NB4 (cell line): Measurements from ENCODE around the gene DRC3.

ENCODE experiments used
- POLR2A ChIP-seq: IDR thresholded peaks from 2 replicates; pipeline ENCODE4 v1.6.1; 2011; ENCODE audit warnings: mild to moderate bottlenecking; ENCODE audit not compliant: insufficient read length; ENCODE audit errors: extremely low read depth
- TF ChIP-seq, protein P1 (sequence below): IDR thresholded peaks from one replicate; pipeline ENCODE4 v1.5.1; 2012; ENCODE audit warnings: low read depth, low read length

DNA sequence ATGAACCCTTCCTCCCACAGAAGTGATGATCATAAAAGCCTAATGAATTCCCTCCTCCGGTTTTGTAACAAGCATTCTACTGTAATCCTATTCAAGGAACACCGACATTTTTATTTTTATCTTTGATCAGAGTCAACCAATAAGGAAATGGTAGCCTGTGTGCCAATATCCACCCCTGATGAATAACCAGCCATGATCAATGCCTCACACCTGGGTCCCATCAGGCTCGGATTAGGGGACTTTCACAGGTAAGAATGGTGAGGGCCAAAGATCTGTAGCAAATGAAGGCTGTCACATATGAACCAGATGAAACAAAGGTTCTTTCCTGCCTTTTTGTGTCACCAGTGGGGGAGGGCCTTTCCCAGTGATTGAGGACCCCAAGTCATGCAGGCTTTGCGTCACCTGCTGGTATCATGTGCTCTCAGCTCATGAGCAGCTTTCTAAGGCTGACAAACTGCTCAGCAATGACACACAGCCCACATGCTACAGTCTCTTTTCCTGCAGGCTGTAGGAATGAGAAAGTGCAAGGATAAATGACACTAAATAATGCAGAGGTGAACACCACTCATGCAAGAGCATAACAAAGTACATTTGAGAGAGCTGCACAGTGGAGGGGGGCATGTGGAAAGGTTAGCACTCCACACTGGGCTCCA lies 35.3 kb upstream of the DRC3 start:
- TF ChIP-seq POLR2A, result no peak
- TF ChIP-seq, protein P1, sequence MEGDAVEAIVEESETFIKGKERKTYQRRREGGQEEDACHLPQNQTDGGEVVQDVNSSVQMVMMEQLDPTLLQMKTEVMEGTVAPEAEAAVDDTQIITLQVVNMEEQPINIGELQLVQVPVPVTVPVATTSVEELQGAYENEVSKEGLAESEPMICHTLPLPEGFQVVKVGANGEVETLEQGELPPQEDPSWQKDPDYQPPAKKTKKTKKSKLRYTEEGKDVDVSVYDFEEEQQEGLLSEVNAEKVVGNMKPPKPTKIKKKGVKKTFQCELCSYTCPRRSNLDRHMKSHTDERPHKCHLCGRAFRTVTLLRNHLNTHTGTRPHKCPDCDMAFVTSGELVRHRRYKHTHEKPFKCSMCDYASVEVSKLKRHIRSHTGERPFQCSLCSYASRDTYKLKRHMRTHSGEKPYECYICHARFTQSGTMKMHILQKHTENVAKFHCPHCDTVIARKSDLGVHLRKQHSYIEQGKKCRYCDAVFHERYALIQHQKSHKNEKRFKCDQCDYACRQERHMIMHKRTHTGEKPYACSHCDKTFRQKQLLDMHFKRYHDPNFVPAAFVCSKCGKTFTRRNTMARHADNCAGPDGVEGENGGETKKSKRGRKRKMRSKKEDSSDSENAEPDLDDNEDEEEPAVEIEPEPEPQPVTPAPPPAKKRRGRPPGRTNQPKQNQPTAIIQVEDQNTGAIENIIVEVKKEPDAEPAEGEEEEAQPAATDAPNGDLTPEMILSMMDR, result no peak
